ENCODE results near the gene TNFRSF12A. TPM values are rescaled to one million over a fixed set of nuclear protein-coding genes. Genes with fewer than 3 reads are reported as not detected.

Gene TNFRSF12A
- total and polyA plus RNA-seq, 2 of the 8 experiments (the other 6 are each of a cell fraction or from before 2014, with no cell fraction given): 81.0 to 82.5 TPM

DNA sequence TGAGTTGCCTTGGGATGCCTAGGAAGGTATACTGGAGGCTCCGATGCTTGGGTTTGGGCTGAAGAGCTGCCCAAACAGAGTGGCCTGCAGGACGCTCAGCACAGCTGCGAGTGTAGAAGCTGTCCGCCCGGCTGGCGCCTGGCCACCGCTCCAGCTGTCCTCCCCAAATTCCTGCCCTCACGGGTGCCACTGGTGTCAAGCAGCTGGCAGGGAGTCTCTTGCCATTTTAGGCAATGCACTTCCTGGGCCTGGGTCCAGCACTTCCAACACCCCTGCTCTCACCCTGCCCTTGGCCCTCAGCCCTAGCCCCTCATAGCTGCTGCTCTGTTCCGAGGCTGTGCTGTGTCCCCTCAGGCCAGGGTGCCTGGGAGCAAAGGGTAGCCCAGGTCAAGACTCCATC, 34.7 kb upstream of the TNFRSF12A start:
- Histone ChIP-seq H3K4ac (replicated peaks; ENCODE audit: insufficient read length, low read depth, low read length) (no peak overlapping the region), H2BK12ac (ENCODE audit: low read depth, low read length) (no peak overlapping the region), H3K36me3 (ENCODE audit: control insufficient read depth in 2 of 4, insufficient read depth in 4 of 4, low read length in 3 of 4) (no peaks in the 10 kb centered on the region), H2BK120ac (replicated peaks; ENCODE audit: low read depth, low read length) (no peak overlapping the region), H3K23me2 (ENCODE audit: low read depth, low read length) (peaks cover 7% of the 10 kb centered on the region; the same call in 1 of the 2 replicates), H3K9me3 (ENCODE audit: insufficient read depth in 2 of 2, low read depth in 1 of 2, low read length in 1 of 2) (no peaks in the 10 kb centered on the region), H3K23ac (ENCODE audit: insufficient read length) (no peak overlapping the region), H4K5ac (ENCODE audit: insufficient read length, low read depth, low read length) (no peak overlapping the region), H4K20me1 (replicated peaks in 1 of 2; ENCODE audit: control insufficient read depth in 1 of 2, insufficient read depth in 2 of 2, low read length in 2 of 2) (no peaks in the 10 kb centered on the region), H4K91ac (replicated peaks; ENCODE audit: insufficient read length, low read length) (no peak overlapping the region), H2BK20ac (ENCODE audit: low read length) (no peak overlapping the region), H3K27ac (ENCODE audit: low read depth, low read length) (no peak overlapping the region), H3K27me3 (replicated peaks in 1 of 4; ENCODE audit: control insufficient read depth in 3 of 4, extremely low read depth in 1 of 4, insufficient read depth in 3 of 4, low read length in 3 of 4) (no peaks in the 10 kb centered on the region; a peak in 1 of 7 replicates), H4K8ac (ENCODE audit: extremely low read depth, insufficient read depth, low read length) (no peak overlapping the region; the same call in 1 of the 2 replicates), H2AK5ac (ENCODE audit: low read depth, low read length) (no peak overlapping the region), H3K4me2 (ENCODE audit: insufficient read depth in 1 of 2, low read depth in 2 of 2, low read length in 2 of 2) (no peak overlapping the region), H2BK5ac (ENCODE audit: low read depth, low read length) (no peak overlapping the region), H2AFZ (ENCODE audit: low read length) (no peak overlapping the region), H3K79me1 (ENCODE audit: low read depth, low read length) (no peaks in the 10 kb centered on the region), H3K18ac (ENCODE audit: extremely low read depth, low read length) (peak overlapping the region; percentile 32; the same call in 1 of the 2 replicates), H3K56ac (replicated peaks; ENCODE audit: insufficient read length, low read depth, low read length) (no peak overlapping the region), H3K4me1 (replicated peaks in 1 of 4; ENCODE audit: control insufficient read depth in 3 of 4, insufficient read depth in 4 of 4, low read length in 3 of 4) (peaks cover 3 to 30% (median 23%) of the 10 kb centered on the region in 4 experiments), H3K9ac (replicated peaks in 1 of 4; ENCODE audit: extremely low read depth in 1 of 4, low read depth in 3 of 4, low read length in 3 of 4) (no peak overlapping the region), H3K79me2 (ENCODE audit: control insufficient read depth in 1 of 2, insufficient read depth in 2 of 2, low read length in 2 of 2) (no peaks in the 10 kb centered on the region), H2BK15ac (ENCODE audit: low read length) (no peak overlapping the region; the same call in 1 of the 2 replicates), H3K4me3 (ENCODE audit: extremely low read depth in 1 of 4, insufficient read depth in 2 of 4, low read depth in 3 of 4, low read length in 4 of 4) (no peak overlapping the region), H3K14ac (ENCODE audit: insufficient read length) (no peak overlapping the region)
- DNase-seq (ENCODE audit: low read depth in 1 of 2, low spot score in 2 of 2): no peak
- no peak for FAIRE-seq
- WGBS, 2 experiments (ENCODE audit: extremely low coverage in 1 of 2, insufficient coverage in 1 of 2, insufficient read length in 1 of 2, insufficient replicate concordance in 2 of 2, low coverage in 1 of 2, low lambda C conversion rate in 2 of 2, missing lambda C conversion rate in 1 of 2): 95% methylated on average over 9 of the region's 9 CpGs; no CpG with 5 or more reads in 1 of the 2 experiments
- CTCF ChIA-PET (ENCODE audit: partially characterized antibody): interaction anchor here (0.9 to 2.7 kb wide), 12 partner anchors 9 to 46 kb away, joined by 3 to 12 read pairs (median 4); partner anchors contain the start of genes PAQR4 and TNFRSF12A
- POLR2A ChIA-PET (ENCODE audit: partially characterized antibody): interaction anchor here (1.2 to 15.2 kb wide), 5 partner anchors 11 to 71 kb away, joined by 3 to 200 read pairs (median 11); partner anchors contain the start of genes CLDN6, HCFC1R1, THOC6 and TNFRSF12A
- TF ChIP-seq GTF2F1 (IDR thresholded peaks at IDR 0.05; ENCODE audit: borderline replicate concordance, low read depth, low read length) (no peak), BCL11A (IDR thresholded peaks at IDR 0.05; ENCODE audit: low read depth in 2 of 2, low read length in 2 of 2) (no peak), KDM1A (IDR thresholded peaks at IDR 0.05; ENCODE audit: borderline replicate concordance, low read length) (no peak), POLR2A (IDR thresholded peaks at IDR 0.05; ENCODE audit: control extremely low read depth in 1 of 2, low read depth in 2 of 2, low read length in 2 of 2) (no peak), NRF1 (IDR thresholded peaks at IDR 0.05; ENCODE audit: low read depth, low read length) (no peak), SRF (IDR thresholded peaks at IDR 0.05; ENCODE audit: low read depth, low read length) (no peak), RNF2 (IDR thresholded peaks at IDR 0.05; ENCODE audit: borderline replicate concordance, low read depth, low read length, missing control alignments, poor library complexity, severe bottlenecking) (no peak), JUND (IDR thresholded peaks at IDR 0.05; ENCODE audit: low read length) (no peak), CBX8 (IDR thresholded peaks at IDR 0.05; ENCODE audit: borderline replicate concordance, low read depth, low read length) (no peak), SP4 (IDR thresholded peaks at IDR 0.05; ENCODE audit: low read length) (no peak), KDM4A (IDR thresholded peaks at IDR 0.05; ENCODE audit: low read depth, low read length, severe bottlenecking) (no peak), CREB1 (IDR thresholded peaks at IDR 0.05) (no peak)
- TF ChIP-seq, protein P1, sequence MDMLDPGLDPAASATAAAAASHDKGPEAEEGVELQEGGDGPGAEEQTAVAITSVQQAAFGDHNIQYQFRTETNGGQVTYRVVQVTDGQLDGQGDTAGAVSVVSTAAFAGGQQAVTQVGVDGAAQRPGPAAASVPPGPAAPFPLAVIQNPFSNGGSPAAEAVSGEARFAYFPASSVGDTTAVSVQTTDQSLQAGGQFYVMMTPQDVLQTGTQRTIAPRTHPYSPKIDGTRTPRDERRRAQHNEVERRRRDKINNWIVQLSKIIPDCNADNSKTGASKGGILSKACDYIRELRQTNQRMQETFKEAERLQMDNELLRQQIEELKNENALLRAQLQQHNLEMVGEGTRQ (IDR thresholded peaks at IDR 0.05; ENCODE audit: low read length): no peak
